ENCODE measurements around the gene ADD3. TPM values are rescaled to one million over a fixed set of nuclear protein-coding genes. Genes with fewer than 3 reads are reported as not detected.
A peak's percentile ranks its signal among the peaks of the same experiment; 100 is the strongest.
"Not testable (repeated sequence)": the region's sequence is repeated elsewhere in the genome, so short reads cannot be mapped to it uniquely, and the experiment has no call there.

ADD3 gene
- total RNA-seq, 2 experiments from 2014 or later = 44.0 to 52.5 TPM

DNA sequence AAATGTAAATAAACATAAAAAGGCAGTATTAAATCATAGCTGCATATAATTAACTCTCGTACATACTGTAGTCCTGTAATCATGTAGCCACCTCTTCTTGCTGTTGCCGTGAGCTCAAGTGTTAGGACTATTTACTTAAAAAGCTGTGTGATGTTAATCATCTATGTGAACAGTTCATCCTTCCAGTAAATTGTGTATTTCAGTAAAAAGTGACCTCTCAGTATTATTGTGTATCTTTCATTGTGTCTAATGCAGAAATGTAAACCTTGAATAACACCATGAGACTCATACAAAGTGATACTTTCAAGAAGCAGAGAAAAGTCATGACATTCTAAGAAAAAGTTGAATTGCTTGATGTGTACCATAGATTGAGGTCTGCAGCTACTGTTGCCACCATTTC lies 38.0 kb downstream of the ADD3 start:
- peaks cover 39% of the 10 kb centered on the region for H3K4me1 Mint-ChIP-seq
- peaks cover 31% of the 10 kb centered on the region for H3K9me3 Mint-ChIP-seq
- peaks cover 58% of the 10 kb centered on the region for H3K36me3 Mint-ChIP-seq
- no peak overlapping the region for H3K4me3 Mint-ChIP-seq
- no peak overlapping the region for H3K27ac Mint-ChIP-seq
- H3K27me3 Mint-ChIP-seq = no peaks in the 10 kb centered on the region
- no peak for DNase-seq

DNA sequence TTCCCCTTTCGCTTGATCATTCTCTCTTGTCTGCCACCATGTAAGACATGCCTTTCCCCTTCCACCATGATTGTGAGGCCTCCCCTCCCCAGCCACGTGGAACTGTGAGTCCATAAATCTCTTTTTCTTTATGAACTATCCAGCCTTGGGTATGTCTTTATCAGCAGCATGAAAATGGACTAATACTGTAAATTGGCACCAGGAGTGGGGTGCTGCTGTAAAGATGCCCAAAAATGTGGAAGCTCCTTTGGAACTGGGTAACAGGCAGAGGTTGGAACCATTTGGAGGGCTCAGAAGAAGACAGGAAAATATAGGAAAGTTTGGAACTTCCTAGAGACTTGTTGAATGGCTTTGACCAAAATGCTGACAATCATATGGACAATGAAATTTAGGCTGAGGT lies 40.4 kb downstream of the ADD3 start:
- Mint-ChIP-seq H3K27ac (peak overlapping the region; percentile 40), H3K36me3 (peaks cover 60% of the 10 kb centered on the region), H3K9me3 (peaks cover 37% of the 10 kb centered on the region), H3K4me1 (peaks cover 47% of the 10 kb centered on the region)
- not testable (repeated sequence) for DNase-seq, H3K4me3 Mint-ChIP-seq, H3K27me3 Mint-ChIP-seq

GRCh38 chr10:110048781-110049180 lies 41.0 kb downstream of the ADD3 start:
- Mint-ChIP-seq H3K27ac (no peak overlapping the region), H3K36me3 (peaks cover 54% of the 10 kb centered on the region), H3K4me1 (peaks cover 45% of the 10 kb centered on the region), H3K4me3 (no peak overlapping the region), H3K9me3 (peaks cover 31% of the 10 kb centered on the region), H3K27me3 (no peaks in the 10 kb centered on the region)
- no peak for DNase-seq

DNA sequence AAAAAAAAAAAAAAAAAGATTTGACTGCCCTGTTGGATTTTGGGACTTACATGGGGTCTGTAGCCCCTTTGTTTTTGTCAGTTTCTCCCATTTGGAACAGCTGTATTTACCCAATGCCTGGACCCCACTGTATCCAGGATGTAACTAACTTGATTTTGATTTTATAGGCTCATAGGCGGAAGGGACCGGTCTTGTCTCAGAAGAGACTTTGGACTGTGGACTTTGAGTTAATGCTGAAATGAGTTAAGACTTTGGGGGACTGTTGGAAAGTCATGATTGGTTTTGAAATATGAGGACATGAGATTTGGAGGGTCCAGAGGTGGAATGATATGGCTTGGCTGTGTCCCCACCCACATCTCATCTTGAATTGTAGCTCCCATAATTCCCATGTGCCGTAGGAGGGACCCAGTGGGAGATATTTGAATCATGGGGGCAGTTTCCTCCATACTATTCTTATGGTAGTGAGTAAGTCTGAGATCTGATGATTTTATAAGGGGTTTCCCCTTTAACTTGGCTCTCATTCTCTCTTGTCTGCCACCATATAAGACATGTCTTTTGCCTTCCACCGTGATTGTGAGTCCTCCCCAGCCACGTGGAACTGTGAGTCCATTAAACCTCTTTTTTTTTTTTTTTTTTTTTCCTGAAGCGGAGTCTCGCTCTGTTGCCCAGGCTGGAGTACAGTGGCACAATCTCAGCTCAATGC lies 42.3 kb downstream of the ADD3 start:
- DNase-seq, H3K27me3 Mint-ChIP-seq, H3K4me3 Mint-ChIP-seq, H3K27ac Mint-ChIP-seq: not testable (repeated sequence)
- H3K9me3 Mint-ChIP-seq = peaks cover 29% of the 10 kb centered on the region
- peaks cover 37% of the 10 kb centered on the region for H3K4me1 Mint-ChIP-seq
- peaks cover 45% of the 10 kb centered on the region for H3K36me3 Mint-ChIP-seq

DNA sequence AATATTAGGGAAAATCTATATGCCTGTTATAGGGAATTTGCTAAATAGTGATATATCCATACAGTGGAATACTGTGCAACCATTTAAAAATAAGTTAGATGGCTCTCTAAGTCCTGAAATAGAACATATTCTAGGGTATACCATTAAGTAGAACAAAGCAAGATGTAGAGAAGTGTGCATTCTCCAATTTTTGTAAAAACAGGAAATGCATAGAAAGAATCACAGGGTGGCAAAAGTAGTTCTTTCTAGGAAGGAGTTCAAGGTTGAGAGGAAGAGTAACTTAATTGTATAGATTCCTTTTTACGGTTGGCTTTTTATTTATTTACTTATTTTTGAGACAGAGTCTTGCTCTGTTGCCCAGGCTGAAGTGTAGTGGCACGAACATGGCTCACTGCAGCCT lies 43.7 kb downstream of the ADD3 start:
- H3K27ac Mint-ChIP-seq = no peak overlapping the region
- peaks cover 44% of the 10 kb centered on the region for H3K4me1 Mint-ChIP-seq
- peaks cover 44% of the 10 kb centered on the region for H3K36me3 Mint-ChIP-seq
- DNase-seq = no peak
- no peaks in the 10 kb centered on the region for H3K27me3 Mint-ChIP-seq
- H3K9me3 Mint-ChIP-seq = peaks cover 29% of the 10 kb centered on the region
- H3K4me3 Mint-ChIP-seq = no peak overlapping the region

DNA sequence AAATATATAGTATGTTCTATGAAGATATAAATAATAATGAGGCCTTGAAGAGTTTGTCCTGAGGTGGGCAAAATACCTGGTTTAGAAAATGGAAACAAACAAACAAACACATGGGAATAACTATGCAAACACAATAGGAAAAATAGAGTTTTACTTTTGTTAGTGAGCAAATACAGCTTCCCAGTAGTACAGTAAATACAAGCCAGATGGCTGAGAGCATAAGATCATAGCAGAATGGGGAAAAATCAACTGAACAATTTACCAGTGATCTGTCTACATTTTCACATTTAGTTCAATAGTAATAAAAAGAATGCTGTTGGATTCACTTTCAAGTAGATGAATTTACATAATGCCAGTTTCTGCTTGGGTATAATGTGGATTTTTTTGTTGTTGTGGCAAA lies 45.1 kb downstream of the ADD3 start:
- no peak for DNase-seq
- peaks cover 57% of the 10 kb centered on the region for H3K4me1 Mint-ChIP-seq
- peak overlapping the region; percentile 72 for H3K27ac Mint-ChIP-seq
- H3K9me3 Mint-ChIP-seq = peaks cover 24% of the 10 kb centered on the region
- H3K36me3 Mint-ChIP-seq = peaks cover 36% of the 10 kb centered on the region
- H3K27me3 Mint-ChIP-seq = no peaks in the 10 kb centered on the region
- H3K4me3 Mint-ChIP-seq = no peak overlapping the region

DNA sequence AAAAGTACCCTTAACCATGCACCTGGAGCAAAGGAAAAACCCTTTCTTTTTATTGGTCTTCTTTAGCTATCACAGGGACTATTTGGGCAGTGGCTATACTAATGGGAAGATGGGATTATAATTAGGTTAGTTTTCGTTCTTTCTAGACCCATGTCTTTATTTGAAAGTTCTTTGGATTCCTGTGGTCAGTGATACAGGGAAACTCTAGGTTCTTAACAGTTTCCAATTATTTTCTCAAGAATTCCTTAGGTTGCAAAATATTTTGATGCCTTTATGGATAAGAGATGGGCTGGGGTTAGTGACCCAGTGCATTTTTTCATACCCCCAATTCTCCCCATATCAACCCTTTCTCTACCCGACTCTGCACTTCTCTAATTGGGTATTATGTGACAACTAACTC lies 49.0 kb downstream of the ADD3 start:
- Mint-ChIP-seq H3K4me3 (no peak overlapping the region), H3K27me3 (no peaks in the 10 kb centered on the region), H3K4me1 (peaks cover 75% of the 10 kb centered on the region), H3K9me3 (no peaks in the 10 kb centered on the region), H3K27ac (no peak overlapping the region), H3K36me3 (peaks cover 10% of the 10 kb centered on the region)
- no peak for DNase-seq

DNA sequence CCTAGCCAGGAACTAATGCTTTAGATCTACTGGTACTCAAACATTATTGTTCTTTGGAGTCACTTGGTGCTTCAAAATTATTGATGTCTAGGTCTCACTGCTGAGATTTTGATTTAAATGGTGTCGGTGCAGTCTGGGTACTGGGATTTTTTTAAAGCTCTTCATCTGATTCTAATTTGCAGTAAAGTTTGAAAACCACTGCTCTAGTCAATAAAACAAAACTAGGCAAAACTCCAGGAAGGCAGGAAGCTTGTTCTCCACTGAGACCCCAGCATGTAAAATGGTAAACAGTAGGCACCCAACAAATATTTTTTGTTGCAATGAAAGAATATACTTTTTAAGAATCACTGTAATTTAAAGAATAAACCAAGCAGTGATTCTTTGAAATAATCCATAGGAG lies 49.7 kb downstream of the ADD3 start:
- peak overlapping the region; percentile 83 for H3K27ac Mint-ChIP-seq
- H3K4me3 Mint-ChIP-seq = no peak overlapping the region
- peaks cover 71% of the 10 kb centered on the region for H3K4me1 Mint-ChIP-seq
- peaks cover 10% of the 10 kb centered on the region for H3K36me3 Mint-ChIP-seq
- H3K9me3 Mint-ChIP-seq = no peaks in the 10 kb centered on the region
- H3K27me3 Mint-ChIP-seq = no peaks in the 10 kb centered on the region
- DNase-seq = no peak

GRCh38 chr10:110058212-110058611 lies 50.4 kb downstream of the ADD3 start:
- no peaks in the 10 kb centered on the region for H3K9me3 Mint-ChIP-seq
- peak overlapping the region; percentile 83 for H3K27ac Mint-ChIP-seq
- peaks cover 10% of the 10 kb centered on the region for H3K36me3 Mint-ChIP-seq
- DNase-seq = no peak
- H3K4me3 Mint-ChIP-seq = peak overlapping the region; percentile 77
- H3K27me3 Mint-ChIP-seq = no peaks in the 10 kb centered on the region
- H3K4me1 Mint-ChIP-seq = peaks cover 69% of the 10 kb centered on the region

DNA sequence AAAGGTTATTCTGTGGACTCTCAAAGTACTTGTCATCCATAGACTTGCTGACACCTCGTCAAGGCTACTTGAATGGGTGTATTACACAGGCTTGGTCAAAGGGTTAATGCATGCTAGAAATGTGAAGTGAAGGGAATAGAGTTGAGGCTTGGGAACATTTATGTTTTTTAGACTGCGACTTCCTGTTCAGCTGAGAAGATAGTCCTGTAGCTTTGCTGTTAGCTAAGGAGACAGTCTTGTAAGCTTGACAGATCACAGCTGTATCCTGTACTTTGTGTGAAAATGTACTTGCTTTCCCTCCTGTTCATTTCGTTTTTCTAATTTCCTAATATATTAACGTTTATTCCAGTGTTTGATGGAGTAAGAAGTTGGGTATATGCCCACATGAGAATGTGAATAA lies 52.1 kb downstream of the ADD3 start:
- Mint-ChIP-seq H3K27me3 (no peaks in the 10 kb centered on the region), H3K36me3 (peaks cover 7% of the 10 kb centered on the region), H3K4me1 (peaks cover 77% of the 10 kb centered on the region), H3K9me3 (no peaks in the 10 kb centered on the region), H3K4me3 (no peak overlapping the region), H3K27ac (peak overlapping the region; percentile 50)
- no peak for DNase-seq

GRCh38 chr10:110061687-110062086 lies 53.9 kb downstream of the ADD3 start:
- peaks cover 78% of the 10 kb centered on the region for H3K4me1 Mint-ChIP-seq
- H3K27ac Mint-ChIP-seq = peak overlapping the region; percentile 19
- DNase-seq = no peak
- no peaks in the 10 kb centered on the region for H3K9me3 Mint-ChIP-seq
- no peaks in the 10 kb centered on the region for H3K27me3 Mint-ChIP-seq
- no peak overlapping the region for H3K4me3 Mint-ChIP-seq
- peaks cover 10% of the 10 kb centered on the region for H3K36me3 Mint-ChIP-seq

DNA sequence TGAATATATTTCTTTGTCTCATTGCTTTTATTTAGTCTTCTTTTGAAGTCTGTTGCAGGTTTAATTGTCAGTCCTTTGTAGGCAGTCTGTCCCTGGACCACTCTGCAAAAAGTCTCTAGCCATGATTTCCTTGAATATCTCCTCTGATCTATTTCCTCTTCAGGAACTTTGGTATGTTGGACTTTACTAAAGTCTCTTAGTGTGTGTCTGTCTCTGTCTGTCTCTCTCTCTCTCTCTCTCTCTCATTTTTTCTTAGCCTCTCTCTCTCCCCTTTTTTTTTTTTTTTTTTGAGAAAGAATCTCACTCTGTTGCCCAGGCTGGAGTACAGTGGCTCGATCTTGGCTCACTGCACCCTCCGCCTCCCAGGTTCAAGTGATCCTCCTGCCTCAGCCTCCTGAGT lies 57.5 kb downstream of the ADD3 start:
- Mint-ChIP-seq H3K4me1 (peaks cover 73% of the 10 kb centered on the region), H3K27ac (no peak overlapping the region), H3K36me3 (peaks cover 10% of the 10 kb centered on the region), H3K27me3 (no peaks in the 10 kb centered on the region), H3K9me3 (no peaks in the 10 kb centered on the region), H3K4me3 (no peak overlapping the region)
- DNase-seq = no peak

- no peaks in the 10 kb centered on the region for H3K27me3 Mint-ChIP-seq
- H3K27ac Mint-ChIP-seq = peak overlapping the region; percentile 83
- peaks cover 71% of the 10 kb centered on the region for H3K4me1 Mint-ChIP-seq
- peaks cover 3% of the 10 kb centered on the region for H3K36me3 Mint-ChIP-seq
- no peaks in the 10 kb centered on the region for H3K9me3 Mint-ChIP-seq
- H3K4me3 Mint-ChIP-seq = peak overlapping the region; percentile 63
- DNase-seq = peak; percentile 45
These were observed 60.4 kb downstream of the ADD3 start for GRCh38 chr10:110067960-110068770.

DNA sequence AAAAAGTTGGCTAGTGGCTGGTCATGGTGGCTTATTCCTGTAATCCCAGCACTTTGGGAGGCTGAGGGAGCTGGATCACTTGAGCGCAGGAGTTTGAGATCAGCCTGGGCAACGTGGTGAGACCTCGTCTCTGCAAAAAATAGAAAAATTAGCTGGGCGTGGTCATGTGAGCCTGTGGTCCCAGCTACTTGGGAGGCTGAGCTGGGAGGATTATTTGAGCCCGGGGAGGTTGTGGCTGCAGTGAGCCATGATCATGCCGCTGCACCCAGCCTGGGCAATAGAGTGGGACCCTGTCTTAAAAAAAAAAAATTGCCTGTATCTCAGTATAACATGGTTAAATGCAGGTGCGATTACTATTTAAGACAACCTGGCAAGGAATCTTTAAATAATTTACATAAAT lies 61.0 kb downstream of the ADD3 start:
- Mint-ChIP-seq H3K9me3 (no peaks in the 10 kb centered on the region), H3K4me1 (peaks cover 74% of the 10 kb centered on the region), H3K36me3 (peaks cover 9% of the 10 kb centered on the region), H3K27me3 (no peaks in the 10 kb centered on the region), H3K27ac (peak overlapping the region; percentile 83), H3K4me3 (peak overlapping the region; percentile 23)
- no peak for DNase-seq

DNA sequence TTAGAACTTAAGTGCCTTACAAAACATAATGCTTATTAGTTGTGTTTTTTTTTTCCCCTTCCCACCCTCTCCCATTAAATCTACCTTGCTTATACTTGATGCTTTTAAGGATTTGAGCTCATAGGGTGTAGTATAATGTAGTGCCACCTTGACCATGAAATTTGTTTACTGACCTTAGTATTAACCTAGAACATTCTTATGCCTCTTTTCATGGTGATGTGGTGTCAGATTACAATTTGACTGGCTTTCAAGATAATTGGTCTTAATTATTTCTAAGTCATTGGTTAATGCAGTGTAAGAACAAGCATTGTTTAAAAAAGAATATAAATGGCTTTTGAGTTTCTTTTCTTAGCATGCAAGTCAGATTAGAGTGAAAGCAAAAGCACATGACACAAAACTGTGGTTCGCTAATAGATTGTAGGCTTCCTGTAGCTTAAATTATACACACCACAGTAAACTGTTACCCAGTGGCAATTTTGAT lies 61.8 kb downstream of the ADD3 start:
- no peak for DNase-seq
- H3K4me3 Mint-ChIP-seq = peak overlapping the region; percentile 54
- no peaks in the 10 kb centered on the region for H3K27me3 Mint-ChIP-seq
- peak overlapping the region; percentile 83 for H3K27ac Mint-ChIP-seq
- H3K4me1 Mint-ChIP-seq = peaks cover 77% of the 10 kb centered on the region
- no peaks in the 10 kb centered on the region for H3K9me3 Mint-ChIP-seq
- H3K36me3 Mint-ChIP-seq = peaks cover 9% of the 10 kb centered on the region

All from activated naive CD8-positive, alpha-beta T cell treated with anti-CD3 and anti-CD28 coated beads for 36 hours (primary cell).